GM12864 (cell line): ENCODE data around the gene SPTY2D1.
"Not testable (repeated sequence)": the region's sequence is repeated elsewhere in the genome, so short reads cannot be mapped to it uniquely, and the experiment has no call there.

Source experiments
- DNase-seq: peaks from one replicate; pipeline ENCODE4 v3.0.0-alpha.2; 2011; ENCODE audit warnings: low read depth
- H3K4me3 ChIP-seq: 2 replicates; pipeline ENCODE4 v1.5.1; 2011; ENCODE audit warnings: mild to moderate bottlenecking, low read depth, low read length, control low read depth
- TF ChIP-seq, protein P1 (sequence below): IDR thresholded peaks from 2 replicates; pipeline ENCODE4 v1.5.1; 2011; ENCODE audit warnings: low read depth, mild to moderate bottlenecking, moderate library complexity, low read length, control low read depth, inconsistent platforms; ENCODE audit errors: missing control alignments

Gene SPTY2D1, protein sequence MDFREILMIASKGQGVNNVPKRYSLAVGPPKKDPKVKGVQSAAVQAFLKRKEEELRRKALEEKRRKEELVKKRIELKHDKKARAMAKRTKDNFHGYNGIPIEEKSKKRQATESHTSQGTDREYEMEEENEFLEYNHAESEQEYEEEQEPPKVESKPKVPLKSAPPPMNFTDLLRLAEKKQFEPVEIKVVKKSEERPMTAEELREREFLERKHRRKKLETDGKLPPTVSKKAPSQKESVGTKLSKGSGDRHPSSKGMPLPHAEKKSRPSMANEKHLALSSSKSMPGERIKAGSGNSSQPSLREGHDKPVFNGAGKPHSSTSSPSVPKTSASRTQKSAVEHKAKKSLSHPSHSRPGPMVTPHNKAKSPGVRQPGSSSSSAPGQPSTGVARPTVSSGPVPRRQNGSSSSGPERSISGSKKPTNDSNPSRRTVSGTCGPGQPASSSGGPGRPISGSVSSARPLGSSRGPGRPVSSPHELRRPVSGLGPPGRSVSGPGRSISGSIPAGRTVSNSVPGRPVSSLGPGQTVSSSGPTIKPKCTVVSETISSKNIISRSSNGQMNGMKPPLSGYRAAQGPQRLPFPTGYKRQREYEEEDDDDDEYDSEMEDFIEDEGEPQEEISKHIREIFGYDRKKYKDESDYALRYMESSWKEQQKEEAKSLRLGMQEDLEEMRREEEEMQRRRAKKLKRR

DNA sequence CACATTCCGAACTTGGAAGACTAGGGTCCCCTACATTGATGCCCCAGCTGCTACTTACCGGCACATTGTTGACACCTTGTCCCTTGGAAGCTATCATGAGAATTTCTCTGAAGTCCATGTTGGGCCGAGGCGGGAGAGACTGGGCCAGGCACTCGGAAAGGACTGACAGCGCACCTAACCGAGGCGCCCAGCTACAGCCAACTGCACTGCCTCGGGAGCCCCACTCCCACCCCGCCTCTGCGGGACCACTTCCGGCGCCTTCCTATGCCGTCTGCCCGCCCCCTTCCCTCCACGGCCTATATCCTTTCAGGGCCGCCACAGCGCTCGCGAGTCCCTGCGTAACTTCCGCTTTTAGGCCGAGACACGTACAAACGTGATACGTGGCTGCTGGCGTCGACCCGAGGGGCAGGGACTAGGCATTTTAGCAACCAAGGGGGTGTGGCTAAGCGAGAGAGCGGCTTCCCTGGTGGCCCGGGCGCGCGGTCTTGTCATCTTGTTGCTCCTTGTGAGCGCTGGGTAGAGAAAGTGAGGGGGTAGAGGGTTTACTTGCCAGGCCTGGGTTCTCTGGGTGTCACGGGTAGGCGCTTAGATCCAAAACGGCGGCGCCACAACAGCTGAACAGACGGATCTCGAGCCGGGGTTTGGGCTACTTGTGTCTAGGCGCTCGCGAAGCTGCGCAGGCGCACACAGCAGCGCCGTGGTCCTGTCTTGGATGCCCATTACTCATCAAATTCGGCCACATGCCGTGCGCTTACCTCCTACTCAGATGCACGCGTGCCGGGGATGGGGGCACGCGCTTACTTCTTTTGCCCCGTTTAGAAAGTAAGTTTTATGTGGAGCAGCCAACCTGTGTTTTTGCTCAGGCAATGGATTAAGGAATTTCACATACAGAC is at the start of gene SPTY2D1:
Gene SPTY2D1 (minus strand): TSS at position 203 of the 893 bp plus-strand sequence. CDS start 85 bp downstream, at position 118.
- DNase-seq: peak; percentile 98
- TF ChIP-seq, protein P1, sequence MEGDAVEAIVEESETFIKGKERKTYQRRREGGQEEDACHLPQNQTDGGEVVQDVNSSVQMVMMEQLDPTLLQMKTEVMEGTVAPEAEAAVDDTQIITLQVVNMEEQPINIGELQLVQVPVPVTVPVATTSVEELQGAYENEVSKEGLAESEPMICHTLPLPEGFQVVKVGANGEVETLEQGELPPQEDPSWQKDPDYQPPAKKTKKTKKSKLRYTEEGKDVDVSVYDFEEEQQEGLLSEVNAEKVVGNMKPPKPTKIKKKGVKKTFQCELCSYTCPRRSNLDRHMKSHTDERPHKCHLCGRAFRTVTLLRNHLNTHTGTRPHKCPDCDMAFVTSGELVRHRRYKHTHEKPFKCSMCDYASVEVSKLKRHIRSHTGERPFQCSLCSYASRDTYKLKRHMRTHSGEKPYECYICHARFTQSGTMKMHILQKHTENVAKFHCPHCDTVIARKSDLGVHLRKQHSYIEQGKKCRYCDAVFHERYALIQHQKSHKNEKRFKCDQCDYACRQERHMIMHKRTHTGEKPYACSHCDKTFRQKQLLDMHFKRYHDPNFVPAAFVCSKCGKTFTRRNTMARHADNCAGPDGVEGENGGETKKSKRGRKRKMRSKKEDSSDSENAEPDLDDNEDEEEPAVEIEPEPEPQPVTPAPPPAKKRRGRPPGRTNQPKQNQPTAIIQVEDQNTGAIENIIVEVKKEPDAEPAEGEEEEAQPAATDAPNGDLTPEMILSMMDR: peak; percentile 3
- peak within 1 kb of the TSS; percentile 93 for H3K4me3 ChIP-seq

DNA sequence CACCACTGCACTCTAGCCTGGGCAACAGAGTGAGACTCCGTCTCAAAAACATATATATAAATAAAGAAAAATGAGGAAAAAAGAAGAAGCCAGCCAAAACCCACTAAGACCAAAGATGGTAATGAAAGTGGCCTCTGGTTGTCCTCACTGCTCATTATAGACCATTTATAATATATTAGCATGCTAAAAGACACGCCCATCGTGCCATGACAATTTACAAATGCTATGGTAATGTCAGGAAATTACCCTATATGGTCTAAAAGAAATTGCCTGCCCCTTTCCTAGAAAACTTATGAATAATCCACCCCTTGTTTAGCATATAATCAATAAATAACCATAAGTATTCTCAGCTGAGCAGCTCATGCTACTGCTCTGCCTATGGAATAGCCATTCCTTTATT is 48.3 kb upstream of the SPTY2D1 start:
- no peak overlapping the region for H3K4me3 ChIP-seq
- DNase-seq: no peak
- TF ChIP-seq, protein P1: no peak

- H3K4me3 ChIP-seq, DNase-seq: not testable (repeated sequence)
These were observed 47.8 kb upstream of the SPTY2D1 start for GRCh38 chr11:18681949-18682348.

DNA sequence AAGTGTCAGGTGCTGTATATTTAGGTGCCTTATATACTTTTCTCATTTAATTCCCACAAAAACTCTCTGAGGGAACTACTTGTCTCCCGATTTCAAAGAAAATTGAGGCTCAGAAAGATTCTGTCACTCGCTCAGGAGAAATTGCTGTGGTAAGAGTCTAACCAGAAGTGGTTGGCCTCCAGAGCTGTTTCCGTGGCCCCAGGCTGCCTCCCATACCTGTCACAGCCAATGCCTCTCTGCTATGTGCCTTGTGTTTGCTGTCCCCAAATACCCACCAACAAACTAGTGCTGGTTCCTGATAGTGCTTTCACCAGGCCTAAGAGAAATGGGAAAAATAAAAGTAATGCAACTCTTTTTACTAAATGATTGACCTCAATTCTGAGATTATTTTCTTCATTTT is 43.4 kb upstream of the SPTY2D1 start:
- DNase-seq: no peak
- TF ChIP-seq, protein P1: no peak
- H3K4me3 ChIP-seq: no peak overlapping the region

DNA sequence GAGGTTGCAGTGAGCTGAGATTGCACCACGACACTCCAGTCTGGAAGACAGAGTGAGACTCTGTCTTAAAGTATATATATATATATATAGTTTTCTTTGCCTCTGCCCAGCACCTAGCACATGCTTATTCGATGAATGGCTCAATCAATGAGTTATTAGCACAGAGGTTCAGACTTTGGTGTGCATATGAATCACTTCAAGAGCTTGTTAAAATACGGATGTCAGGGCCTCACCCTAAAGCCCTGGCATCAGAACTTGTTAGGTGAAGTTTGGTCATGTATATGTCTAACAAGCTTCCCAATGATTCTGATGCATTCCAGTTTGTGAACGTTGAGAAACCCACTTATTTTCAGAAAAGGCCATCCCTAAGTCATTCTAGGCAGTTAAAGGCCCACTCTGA is 42.7 kb upstream of the SPTY2D1 start:
- no peak for DNase-seq
- TF ChIP-seq, protein P1: no peak
- H3K4me3 ChIP-seq: no peak overlapping the region

DNA sequence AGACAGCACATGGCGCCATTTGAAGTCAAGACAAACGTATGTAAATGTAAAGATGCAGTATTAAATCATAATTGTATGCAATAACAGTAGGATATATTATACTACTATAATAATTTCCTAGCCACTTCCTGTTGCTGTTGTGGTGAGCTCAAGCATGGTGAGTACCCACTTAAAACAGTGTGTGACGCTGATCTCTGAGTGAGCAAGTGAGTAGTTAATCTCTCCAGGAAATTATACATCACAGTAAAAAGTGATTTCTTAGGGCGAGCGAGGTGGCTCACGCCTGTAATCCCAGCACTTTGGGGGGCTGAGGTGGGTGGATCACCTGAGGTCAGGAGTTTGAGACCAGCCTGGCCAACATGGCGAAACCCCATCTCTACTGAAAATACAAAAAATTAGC is 38.1 kb upstream of the SPTY2D1 start:
- not testable (repeated sequence) for DNase-seq

GRCh38 chr11:18671246-18671645 is 37.1 kb upstream of the SPTY2D1 start:
- TF ChIP-seq, protein P1: no peak
- no peak for DNase-seq
- no peak overlapping the region for H3K4me3 ChIP-seq

More for the DNA sequence above, 38.1 kb upstream of the SPTY2D1 start:
- not testable (repeated sequence) for H3K4me3 ChIP-seq
